H1 (cell line): Measurements from ENCODE around the gene ASB6. TPM values are rescaled to one million over a fixed set of nuclear protein-coding genes. Genes with fewer than 3 reads are reported as not detected.

Source experiments
- CTCF ChIA-PET: fragments of 300-600 bp; sonication (Branson Sonifier 250); formaldehyde crosslinking; loops from one replicate; lab custom pipeline; 2021; ENCODE audit not compliant: partially characterized antibody; lab: Charles Lee
- POLR2A ChIA-PET: fragments of 300-600 bp; sonication (Branson Sonifier 250); formaldehyde crosslinking; loops from one replicate; lab custom pipeline; 2021; ENCODE audit warnings: inconsistent platforms; ENCODE audit not compliant: partially characterized antibody; lab: Charles Lee
- DNase-seq, 2 experiments: peaks; one replicate each; pipeline versions ENCODE4 v3.0.0 to v3.0.0-alpha.2; 2010 to 2022; ENCODE audit warnings: low spot score in 2 of 2, low read depth in 1 of 2, mixed read lengths in 1 of 2
- FAIRE-seq: peaks from 2 replicates; lab custom pipeline; 2011; peaks lifted over from hg19 to GRCh38; lab: Jason Lieb, UNC
- H2AFZ ChIP-seq: 2 replicates; pipeline ENCODE4 v1.8.1; 2012; ENCODE audit warnings: low read length, inconsistent platforms
- H2AK5ac ChIP-seq: 2 replicates; pipeline ENCODE4 v1.6.1; 2013; ENCODE audit warnings: low read depth, low read length
- H2BK120ac ChIP-seq: replicated peaks from 2 replicates; pipeline ENCODE3; 2013; ENCODE audit warnings: low read depth, low read length, inconsistent platforms
- H2BK12ac ChIP-seq: 2 replicates; pipeline ENCODE4 v1.6.1; 2013; ENCODE audit warnings: low read depth, low read length
- H2BK15ac ChIP-seq: 2 replicates; pipeline ENCODE4 v1.6.1; 2013; ENCODE audit warnings: low read length
- H2BK20ac ChIP-seq: 2 replicates; pipeline ENCODE4 v1.6.1; 2013; ENCODE audit warnings: low read length
- H2BK5ac ChIP-seq: 2 replicates; pipeline ENCODE4 v1.6.1; 2013; ENCODE audit warnings: low read depth, low read length
- H3K14ac ChIP-seq: 2 replicates; pipeline ENCODE4 v1.6.1; 2013; ENCODE audit warnings: inconsistent platforms; ENCODE audit not compliant: insufficient read length
- H3K18ac ChIP-seq: 2 replicates; pipeline ENCODE4 v1.6.1; 2013; ENCODE audit warnings: low read length; ENCODE audit errors: extremely low read depth
- H3K23ac ChIP-seq: 2 replicates; pipeline ENCODE4 v1.6.1; 2013; ENCODE audit warnings: inconsistent platforms; ENCODE audit not compliant: insufficient read length
- H3K23me2 ChIP-seq: 2 replicates; pipeline ENCODE4 v1.6.1; 2013; ENCODE audit warnings: low read depth, low read length
- H3K27ac ChIP-seq: 2 replicates; pipeline ENCODE4 v1.6.1; 2011; ENCODE audit warnings: low read depth, low read length, inconsistent platforms
- H3K27me3 ChIP-seq, 4 experiments: replicated peaks in 1 of 4; 1 replicate in 1 of 4; 2 replicates in 3 of 4; pipeline versions ENCODE4 v1.6.1 to v1.8.1; 2011 to 2013; ENCODE audit warnings: low read length in 3 of 4, mild to moderate bottlenecking in 3 of 4, inconsistent platforms in 2 of 4, mixed read lengths in 2 of 4, moderate library complexity in 1 of 4; ENCODE audit not compliant: control insufficient read depth in 3 of 4, insufficient read depth in 3 of 4; ENCODE audit errors: extremely low read depth in 1 of 4
- H3K36me3 ChIP-seq, 4 experiments: 2 replicates each; pipeline versions ENCODE4 v1.6.1 to v1.8.1; 2011 to 2013; ENCODE audit warnings: mild to moderate bottlenecking in 4 of 4, low read length in 3 of 4, moderate library complexity in 2 of 4, control low read depth in 1 of 4, inconsistent platforms in 1 of 4; ENCODE audit not compliant: insufficient read depth in 4 of 4, control insufficient read depth in 2 of 4
- H3K4ac ChIP-seq: replicated peaks from 2 replicates; pipeline ENCODE3; 2013; ENCODE audit warnings: low read length, low read depth, mixed read lengths, inconsistent platforms; ENCODE audit not compliant: insufficient read length
- H3K4me1 ChIP-seq, 4 experiments: replicated peaks in 1 of 4; 1 replicate in 1 of 4; 2 replicates in 3 of 4; pipeline versions ENCODE4 v1.6.1 to v1.8.1; 2011 to 2013; ENCODE audit warnings: low read length in 3 of 4, inconsistent platforms in 2 of 4, mixed read lengths in 1 of 4; ENCODE audit not compliant: insufficient read depth in 4 of 4, control insufficient read depth in 3 of 4
- H3K4me2 ChIP-seq, 2 experiments: 2 replicates each; pipeline versions ENCODE4 v1.6.1 to v1.8.1; 2011 to 2013; ENCODE audit warnings: low read depth in 2 of 2, low read length in 2 of 2, control low read depth in 1 of 2, inconsistent platforms in 1 of 2, mild to moderate bottlenecking in 1 of 2; ENCODE audit not compliant: insufficient read depth in 1 of 2
- H3K4me3 ChIP-seq, 4 experiments: fragments of 200-600, 300-600 bp in 1 of 4; sonication (generic), shearing (Covaris generic), sonication (Bioruptor Twin) in 1 of 4; 2 replicates each; pipeline versions ENCODE4 v1.5.1 to v1.8.1; 2011 to 2016; ENCODE audit warnings: low read length in 4 of 4, low read depth in 3 of 4, control low read depth in 2 of 4, inconsistent platforms in 2 of 4, mild to moderate bottlenecking in 2 of 4, mixed read lengths in 1 of 4, moderate library complexity in 1 of 4; ENCODE audit not compliant: insufficient read depth in 2 of 4; ENCODE audit errors: extremely low read depth in 1 of 4
- H3K56ac ChIP-seq: replicated peaks from 2 replicates; pipeline ENCODE3; 2013; ENCODE audit warnings: low read depth, mild to moderate bottlenecking, mixed read lengths, low read length, inconsistent platforms; ENCODE audit not compliant: insufficient read length
- H3K79me1 ChIP-seq: 2 replicates; pipeline ENCODE4 v1.6.1; 2013; ENCODE audit warnings: low read depth, low read length, control low read depth
- H3K79me2 ChIP-seq, 2 experiments: 2 replicates each; pipeline versions ENCODE4 v1.6.1 to v1.8.1; 2012 to 2013; ENCODE audit warnings: low read length in 2 of 2, mild to moderate bottlenecking in 2 of 2, inconsistent platforms in 1 of 2; ENCODE audit not compliant: insufficient read depth in 2 of 2, control insufficient read depth in 1 of 2
- H3K9ac ChIP-seq, 4 experiments: replicated peaks in 1 of 4; 1 replicate in 1 of 4; 2 replicates in 3 of 4; pipeline versions ENCODE4 v1.6.1 to v1.8.1; 2011 to 2013; ENCODE audit warnings: low read depth in 3 of 4, low read length in 3 of 4, control low read depth in 2 of 4, mild to moderate bottlenecking in 2 of 4, moderate library complexity in 2 of 4, inconsistent platforms in 1 of 4; ENCODE audit errors: extremely low read depth in 1 of 4
- H3K9me3 ChIP-seq, 2 experiments: 2 replicates each; pipeline versions ENCODE4 v1.6.1 to v1.8.1; 2012 to 2013; ENCODE audit warnings: mild to moderate bottlenecking in 2 of 2, moderate library complexity in 2 of 2, control low read depth in 1 of 2, inconsistent platforms in 1 of 2, low read depth in 1 of 2, low read length in 1 of 2, mixed read lengths in 1 of 2; ENCODE audit not compliant: insufficient read depth in 2 of 2
- H4K20me1 ChIP-seq, 2 experiments: replicated peaks in 1 of 2; 2 replicates each; pipeline versions ENCODE3 to v1.8.1; 2011 to 2013; ENCODE audit warnings: inconsistent platforms in 2 of 2, low read length in 2 of 2, mild to moderate bottlenecking in 1 of 2; ENCODE audit not compliant: insufficient read depth in 2 of 2, control insufficient read depth in 1 of 2
- H4K5ac ChIP-seq: 2 replicates; pipeline ENCODE4 v1.6.1; 2013; ENCODE audit warnings: low read length, low read depth, mixed read lengths, inconsistent platforms; ENCODE audit not compliant: insufficient read length
- H4K8ac ChIP-seq: 2 replicates; pipeline ENCODE4 v1.8.0; 2013; ENCODE audit warnings: mild to moderate bottlenecking, moderate library complexity, low read length, inconsistent platforms; ENCODE audit not compliant: insufficient read depth; ENCODE audit errors: extremely low read depth
- H4K91ac ChIP-seq: replicated peaks from 2 replicates; pipeline ENCODE3; 2013; ENCODE audit warnings: low read length, mixed read lengths, inconsistent platforms; ENCODE audit not compliant: insufficient read length
- BACH1 ChIP-seq: IDR thresholded peaks from 2 replicates; pipeline ENCODE4 v1.6.1; 2012; ENCODE audit warnings: low read length, improper control_type of control experiment
- CHD2 ChIP-seq: IDR thresholded peaks from 2 replicates; pipeline ENCODE4 v1.6.1; 2012; ENCODE audit warnings: low read length, improper control_type of control experiment
- EGR1 ChIP-seq: IDR thresholded peaks from 2 replicates; pipeline ENCODE4 v1.6.1; 2011; ENCODE audit warnings: low read depth, low read length, borderline replicate concordance
- KDM5A ChIP-seq: fragments of 200-600 bp; IDR thresholded peaks from 2 replicates; pipeline ENCODE4 v1.7.1; 2012; ENCODE audit warnings: mild to moderate bottlenecking, low read length, inconsistent platforms, mixed read lengths
- POLR2A ChIP-seq, 2 experiments: IDR thresholded peaks; 1 replicate in 1 of 2; 2 replicates in 1 of 2; pipeline ENCODE4 v1.6.1; 2011; ENCODE audit warnings: low read depth in 2 of 2, low read length in 2 of 2, mild to moderate bottlenecking in 2 of 2; ENCODE audit errors: control extremely low read depth in 1 of 2
- RBBP5 ChIP-seq: IDR thresholded peaks from 2 replicates; pipeline ENCODE4 v1.7.1; 2012; ENCODE audit warnings: low read depth, mild to moderate bottlenecking, inconsistent platforms, low read length, moderate library complexity, borderline replicate concordance
- SP4 ChIP-seq: IDR thresholded peaks from 2 replicates; pipeline ENCODE4 v1.6.1; 2012; ENCODE audit warnings: low read length, inconsistent platforms
- TCF12 ChIP-seq: IDR thresholded peaks from 2 replicates; pipeline ENCODE4 v1.6.1; 2011; ENCODE audit warnings: low read depth, mild to moderate bottlenecking, low read length
- WGBS, 2 experiments: shearing (Covaris generic) in 1 of 2; methylation state at CpG; one replicate each; pipeline versions ENCODE4 v1.1.6 to v1.1.7; 2013 to 2015; ENCODE audit warnings: low lambda C conversion rate in 2 of 2, mixed read lengths in 2 of 2, inconsistent platforms in 1 of 2, low coverage in 1 of 2, missing lambda C conversion rate in 1 of 2; ENCODE audit not compliant: insufficient replicate concordance in 2 of 2, insufficient coverage in 1 of 2, insufficient read length in 1 of 2; ENCODE audit errors: extremely low coverage in 1 of 2, missing lambda C conversion rate in 1 of 2; 5-methylcytosine and 5-hydroxymethylcytosine counted together
- polyA plus RNA-seq, 7 experiments: library from polyadenylated mRNA; depleted of rRNA in 3 of 7; stranded (reverse) in 5 of 7; unstranded in 2 of 7; fragments of >200 nt in 5 of 7; fragments of 200-250 nt in 2 of 7; gene quantifications; 1 replicate in 5 of 7; 2 replicates in 1 of 7; 4 replicates in 1 of 7; pipeline versions ENCODE4 v1.2.1 to v1.2.3, GENCODE V29; 2011 to 2013; ENCODE audit warnings: missing spikeins in 2 of 7, mixed read lengths in 2 of 7
- total RNA-seq: library from RNA; stranded (reverse); fragmentation: NEBNext Ultra II Directional; extraction: Animal tissue kit (Norgen Biotek cat#: 25700); gene quantifications from 2 replicates; pipeline ENCODE4 v1.2.1, GENCODE V29; 2021
- TF ChIP-seq, protein P1 (sequence below): IDR thresholded peaks from 2 replicates; pipeline ENCODE4 v1.6.1; 2012; ENCODE audit warnings: low read length, inconsistent platforms
- TF ChIP-seq, protein P2 (sequence below): IDR thresholded peaks from 2 replicates; pipeline ENCODE4 v1.6.1; 2012; ENCODE audit warnings: inconsistent platforms

ASB6 gene
- total and polyA plus RNA-seq, 2 of the 8 experiments (the other 6 are each of a cell fraction or from before 2014, with no cell fraction given) = 14.0 to 17.3 TPM

DNA sequence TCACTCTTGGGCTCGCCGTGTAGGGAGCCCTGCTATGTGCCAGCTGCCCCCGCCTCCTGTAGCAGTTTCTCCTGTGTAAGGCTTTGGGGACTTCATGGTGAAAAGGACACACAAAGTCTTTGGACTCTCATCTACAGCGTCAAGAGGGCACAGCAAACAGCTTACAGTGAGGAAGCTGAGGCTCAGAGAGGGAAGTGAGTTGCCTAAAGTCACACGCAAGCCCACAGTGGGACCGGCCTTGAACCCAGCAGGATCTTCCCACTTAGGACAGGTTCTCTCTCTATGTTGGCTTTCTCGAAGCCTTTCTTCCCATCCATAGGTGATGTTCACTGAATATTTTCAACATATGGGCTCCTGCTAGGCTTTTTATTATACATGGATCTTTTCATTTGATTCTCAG is 13.7 kb upstream of the ASB6 start:
- WGBS, 2 experiments = 87% methylated on average over 7 of the region's 7 CpGs; no CpG with 5 or more reads in 1 of the 2 experiments
- CTCF ChIA-PET = interaction anchor here (0.6 to 3.3 kb wide), 6 partner anchors 10 to 451 kb away, joined by 3 to 14 read pairs (median 4); no protein-coding TSS in a partner anchor

More for the DNA sequence above, 13.7 kb upstream of the ASB6 start:
- no peak overlapping the region for H2BK5ac ChIP-seq
- no peak overlapping the region for H3K56ac ChIP-seq
- H3K18ac ChIP-seq = no peak overlapping the region
- H3K9ac ChIP-seq = no peak overlapping the region
- no peaks in the 10 kb centered on the region for H3K79me1 ChIP-seq
- no peak for FAIRE-seq
- TF ChIP-seq CHD2 = no peak
- no peak for TF ChIP-seq SP4
- no peak for TF ChIP-seq EGR1
- TF ChIP-seq, protein P1, sequence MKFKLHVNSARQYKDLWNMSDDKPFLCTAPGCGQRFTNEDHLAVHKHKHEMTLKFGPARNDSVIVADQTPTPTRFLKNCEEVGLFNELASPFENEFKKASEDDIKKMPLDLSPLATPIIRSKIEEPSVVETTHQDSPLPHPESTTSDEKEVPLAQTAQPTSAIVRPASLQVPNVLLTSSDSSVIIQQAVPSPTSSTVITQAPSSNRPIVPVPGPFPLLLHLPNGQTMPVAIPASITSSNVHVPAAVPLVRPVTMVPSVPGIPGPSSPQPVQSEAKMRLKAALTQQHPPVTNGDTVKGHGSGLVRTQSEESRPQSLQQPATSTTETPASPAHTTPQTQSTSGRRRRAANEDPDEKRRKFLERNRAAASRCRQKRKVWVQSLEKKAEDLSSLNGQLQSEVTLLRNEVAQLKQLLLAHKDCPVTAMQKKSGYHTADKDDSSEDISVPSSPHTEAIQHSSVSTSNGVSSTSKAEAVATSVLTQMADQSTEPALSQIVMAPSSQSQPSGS = no peak
- TF ChIP-seq TCF12 = no peak
- TF ChIP-seq, protein P2, sequence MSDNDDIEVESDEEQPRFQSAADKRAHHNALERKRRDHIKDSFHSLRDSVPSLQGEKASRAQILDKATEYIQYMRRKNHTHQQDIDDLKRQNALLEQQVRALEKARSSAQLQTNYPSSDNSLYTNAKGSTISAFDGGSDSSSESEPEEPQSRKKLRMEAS = no peak
- no peak for TF ChIP-seq RBBP5
- no peak for TF ChIP-seq KDM5A
- TF ChIP-seq POLR2A (IDR thresholded peaks at IDR 0.05; ENCODE audit: control extremely low read depth in 1 of 2, low read depth in 2 of 2, low read length in 2 of 2) = no peak
- TF ChIP-seq BACH1 = no peak
- no peak overlapping the region for H3K27ac ChIP-seq
- no peaks in the 10 kb centered on the region for H3K9me3 ChIP-seq
- H3K79me2 ChIP-seq = no peaks in the 10 kb centered on the region
- no peak overlapping the region for H4K5ac ChIP-seq
- H2AK5ac ChIP-seq = no peak overlapping the region
- no peaks in the 10 kb centered on the region for H3K36me3 ChIP-seq
- no peak overlapping the region for H2BK15ac ChIP-seq
- no peaks in the 10 kb centered on the region for H3K4me1 ChIP-seq
- no peak overlapping the region for H3K14ac ChIP-seq
- H2BK120ac ChIP-seq = no peak overlapping the region
- no peaks in the 10 kb centered on the region for H3K23me2 ChIP-seq
- H3K23ac ChIP-seq = no peak overlapping the region
- DNase-seq = no peak
- no peak overlapping the region for H2BK20ac ChIP-seq
- H3K4me2 ChIP-seq = no peak overlapping the region
- H3K27me3 ChIP-seq = no peaks in the 10 kb centered on the region; a peak in 1 of 7 replicates
- no peak overlapping the region for H4K91ac ChIP-seq
- no peak overlapping the region; the same call in 1 of the 2 replicates for H4K8ac ChIP-seq
- H3K4ac ChIP-seq = no peak overlapping the region
- POLR2A ChIA-PET = interaction anchor here (1.4 kb wide), 1 partner anchor 12 kb away, joined by 3 read pairs; no protein-coding TSS in a partner anchor
- H4K20me1 ChIP-seq = no peaks in the 10 kb centered on the region
- H2AFZ ChIP-seq = no peak overlapping the region
- H3K4me3 ChIP-seq = no peak overlapping the region
- no peak overlapping the region for H2BK12ac ChIP-seq
